HG02970 (cell line): ENCODE results near the gene C3orf49.

ENCODE experiments used
- ATAC-seq: cut with Tn5 transposase; IDR thresholded peaks from one replicate; pipeline ENCODE4 v1.9.1; 2021; ENCODE audit warnings: mild to moderate bottlenecking, moderate library complexity, moderate number of reproducible peaks; ENCODE audit not compliant: unreplicated experiment, low FRiP score

C3orf49 gene

DNA sequence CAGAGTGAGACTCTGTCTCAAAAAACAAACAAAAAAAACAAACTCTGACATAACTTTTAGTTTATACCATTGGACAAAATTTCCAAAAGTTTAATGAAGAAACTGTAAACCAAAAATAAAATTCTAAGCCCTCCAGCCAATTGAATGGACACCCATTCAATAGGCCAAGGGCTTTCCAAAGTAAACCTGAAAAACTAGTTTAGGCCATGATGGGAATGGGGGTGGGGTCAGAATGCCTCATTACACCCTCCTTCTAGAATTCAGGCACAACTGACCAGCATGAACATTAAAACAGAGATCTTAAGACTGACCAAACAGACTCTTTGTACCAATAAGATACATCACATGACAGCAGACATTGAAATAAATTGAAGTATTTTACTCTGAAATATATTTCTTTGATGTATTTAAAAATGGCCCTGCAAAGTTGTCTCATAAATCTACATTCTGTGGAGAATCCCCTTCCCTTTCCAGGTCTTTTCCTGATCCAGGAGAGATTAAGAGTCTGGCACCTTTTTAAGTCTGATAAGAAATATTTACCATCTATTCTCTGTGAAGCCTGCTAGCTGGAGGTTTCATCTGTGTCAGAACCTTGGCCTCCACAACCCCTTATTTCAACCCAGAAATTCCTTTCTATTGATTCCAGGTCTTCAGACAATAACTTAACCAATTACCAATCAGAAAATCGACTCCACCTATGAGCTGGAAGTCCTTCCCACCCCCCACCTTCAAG lies 28.8 kb downstream of the C3orf49 start:
- ATAC-seq = no peak

DNA sequence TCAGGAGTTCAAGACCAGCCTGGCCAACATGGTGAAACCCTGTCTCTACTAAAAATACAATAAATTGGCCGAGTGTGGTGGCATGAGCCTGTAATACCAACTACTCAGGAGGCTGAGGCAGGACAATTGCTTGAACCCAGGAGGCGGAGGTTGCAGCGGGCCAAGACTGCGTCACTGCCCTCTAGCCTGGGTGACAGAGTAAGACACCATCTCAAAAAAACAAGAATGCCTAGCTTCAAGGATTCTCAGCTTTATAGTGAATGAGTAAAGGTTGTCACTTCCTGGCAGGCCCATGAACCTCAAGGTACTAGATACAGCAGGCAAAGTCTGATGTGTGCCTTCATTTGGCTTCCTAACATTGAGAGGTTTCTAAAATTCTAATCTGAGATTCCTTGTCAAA lies 30.1 kb downstream of the C3orf49 start:
- no peak for ATAC-seq

DNA sequence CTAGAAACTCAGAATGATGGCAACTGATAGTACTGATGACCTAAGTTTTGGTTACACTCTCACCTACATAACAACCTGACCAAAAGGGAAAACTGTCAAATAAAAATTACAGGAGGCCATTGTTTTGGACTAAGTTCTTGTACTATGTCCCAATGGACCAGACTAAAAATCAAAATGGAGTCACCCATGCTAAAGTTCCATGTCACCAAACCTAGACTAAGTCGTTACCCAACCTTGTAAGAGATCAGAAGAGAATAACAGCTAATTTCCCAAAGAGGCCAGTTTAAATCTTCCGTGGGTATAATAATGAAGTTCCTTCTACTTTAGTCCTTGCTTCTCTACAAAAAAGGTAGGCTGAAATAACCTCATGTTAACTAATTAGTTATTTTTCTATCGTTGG lies 32.2 kb downstream of the C3orf49 start:
- no peak for ATAC-seq

DNA sequence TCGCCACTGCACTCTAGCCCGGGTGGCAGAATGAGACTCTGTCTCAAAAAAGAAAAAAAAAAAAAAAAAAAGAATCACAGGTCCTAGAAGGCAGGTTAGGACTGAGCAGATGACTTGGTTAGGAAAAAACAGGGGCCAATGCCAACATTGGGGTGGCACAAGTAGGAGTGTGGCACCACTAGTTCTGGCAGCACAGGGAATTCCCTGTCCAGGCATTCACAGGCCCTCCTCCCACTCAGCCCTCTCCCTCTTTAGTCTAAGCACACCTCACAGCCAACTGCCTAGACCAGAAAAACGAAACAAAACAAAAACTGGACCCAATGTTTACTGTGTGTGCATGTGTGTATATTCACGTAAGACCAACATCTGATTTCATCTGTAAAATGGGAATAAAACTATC lies 34.0 kb downstream of the C3orf49 start:
- ATAC-seq = no peak

DNA sequence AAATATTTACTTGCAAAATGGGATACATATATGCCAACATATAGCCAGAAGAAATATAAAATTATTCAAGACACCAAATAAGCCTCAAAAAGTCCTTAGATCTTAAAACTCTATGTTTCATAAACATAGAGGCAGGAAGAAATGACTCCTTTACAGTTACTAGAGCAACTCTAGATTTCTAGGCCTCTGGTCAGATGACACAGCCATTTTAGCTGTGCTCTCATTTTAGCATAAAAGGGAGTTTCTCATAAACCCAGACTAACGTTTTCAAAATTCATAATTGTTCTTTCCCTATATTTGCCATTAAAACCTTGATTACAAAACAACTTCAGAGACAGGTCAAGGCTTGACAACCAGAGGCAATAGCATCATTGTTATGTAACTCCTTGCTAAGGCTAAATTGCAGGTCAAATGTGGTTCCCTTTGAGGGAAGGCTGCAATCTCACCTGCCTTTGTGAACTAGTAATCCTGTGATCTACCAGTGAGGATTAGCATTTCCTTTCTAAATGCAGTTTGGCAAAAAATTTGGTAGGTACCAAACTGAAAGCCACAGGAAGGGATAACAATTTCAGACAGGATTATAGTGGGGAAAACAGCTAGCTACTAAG lies 36.3 kb downstream of the C3orf49 start:
- ATAC-seq = no peak

DNA sequence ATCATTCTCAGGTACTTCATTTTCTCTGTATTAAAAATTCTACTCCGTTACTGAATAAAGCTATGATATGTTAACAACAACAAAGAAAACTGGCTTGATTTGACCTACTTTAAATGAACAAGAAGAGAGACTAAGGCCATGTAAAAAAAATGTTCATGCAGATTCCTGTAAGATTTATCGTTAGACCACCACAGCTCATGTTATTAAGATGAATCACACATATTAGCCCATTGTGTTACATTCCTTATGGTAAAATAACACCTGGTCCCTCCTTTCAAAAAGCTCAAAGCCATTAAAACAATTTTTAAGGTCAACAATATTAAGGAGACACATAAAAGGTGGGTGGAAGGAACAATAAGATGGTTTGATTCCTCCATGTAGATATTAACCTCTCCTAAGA lies 38.2 kb downstream of the C3orf49 start:
- ATAC-seq = no peak

DNA sequence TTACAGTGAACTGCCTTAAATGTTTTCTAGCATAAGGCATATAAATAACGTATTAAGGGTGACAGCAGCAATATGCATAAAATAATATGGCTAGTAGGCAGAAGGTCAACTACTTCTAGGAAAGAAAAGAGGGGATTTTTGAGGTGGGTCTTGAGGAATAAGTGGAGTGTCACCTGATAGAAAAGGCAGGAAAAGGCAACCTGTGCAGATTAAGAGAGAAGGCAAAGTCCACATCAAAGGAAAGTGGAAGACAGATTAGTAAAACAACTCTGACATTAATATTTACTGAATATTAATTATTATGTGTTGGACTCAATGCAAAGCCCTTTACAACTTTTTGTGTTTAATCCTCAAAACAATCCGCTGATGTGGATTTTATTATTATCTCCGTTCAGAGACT lies 41.7 kb downstream of the C3orf49 start:
- no peak for ATAC-seq

DNA sequence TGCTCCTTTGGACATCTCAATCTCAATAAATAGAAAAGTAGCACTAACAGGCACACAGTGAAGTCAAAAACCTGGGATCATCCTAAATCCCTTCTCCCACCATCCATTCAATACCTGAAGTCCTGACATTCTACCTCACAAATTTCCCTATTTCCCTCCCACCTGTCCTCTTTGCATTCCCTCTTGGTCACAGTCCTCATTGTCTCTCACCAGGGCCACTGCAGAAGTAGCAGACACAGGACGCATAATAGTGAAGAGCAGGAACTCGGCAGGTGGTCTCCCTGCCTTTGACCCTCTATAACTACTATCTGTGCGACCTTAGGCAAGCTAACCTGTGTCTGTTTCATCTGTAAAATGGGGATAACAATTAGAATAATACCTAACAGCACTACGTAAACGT lies 42.2 kb downstream of the C3orf49 start:
- no peak for ATAC-seq

DNA sequence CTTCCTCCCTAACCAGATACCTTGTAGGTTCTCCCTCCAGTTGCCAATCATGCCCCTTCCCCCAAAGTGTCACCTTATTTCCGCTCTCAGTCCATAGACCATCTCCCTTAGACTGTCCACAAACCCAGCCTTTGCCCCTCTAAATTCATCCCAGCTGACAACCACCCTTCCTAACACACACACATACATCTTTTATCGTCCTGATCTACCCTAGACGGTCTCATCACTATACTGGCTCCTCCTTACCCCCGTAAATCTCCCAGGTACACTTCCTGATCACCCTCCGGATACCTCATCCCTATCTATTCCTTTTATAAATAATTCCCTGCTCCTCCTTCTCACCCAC lies 43.7 kb downstream of the C3orf49 start:
- ATAC-seq = no peak

DNA sequence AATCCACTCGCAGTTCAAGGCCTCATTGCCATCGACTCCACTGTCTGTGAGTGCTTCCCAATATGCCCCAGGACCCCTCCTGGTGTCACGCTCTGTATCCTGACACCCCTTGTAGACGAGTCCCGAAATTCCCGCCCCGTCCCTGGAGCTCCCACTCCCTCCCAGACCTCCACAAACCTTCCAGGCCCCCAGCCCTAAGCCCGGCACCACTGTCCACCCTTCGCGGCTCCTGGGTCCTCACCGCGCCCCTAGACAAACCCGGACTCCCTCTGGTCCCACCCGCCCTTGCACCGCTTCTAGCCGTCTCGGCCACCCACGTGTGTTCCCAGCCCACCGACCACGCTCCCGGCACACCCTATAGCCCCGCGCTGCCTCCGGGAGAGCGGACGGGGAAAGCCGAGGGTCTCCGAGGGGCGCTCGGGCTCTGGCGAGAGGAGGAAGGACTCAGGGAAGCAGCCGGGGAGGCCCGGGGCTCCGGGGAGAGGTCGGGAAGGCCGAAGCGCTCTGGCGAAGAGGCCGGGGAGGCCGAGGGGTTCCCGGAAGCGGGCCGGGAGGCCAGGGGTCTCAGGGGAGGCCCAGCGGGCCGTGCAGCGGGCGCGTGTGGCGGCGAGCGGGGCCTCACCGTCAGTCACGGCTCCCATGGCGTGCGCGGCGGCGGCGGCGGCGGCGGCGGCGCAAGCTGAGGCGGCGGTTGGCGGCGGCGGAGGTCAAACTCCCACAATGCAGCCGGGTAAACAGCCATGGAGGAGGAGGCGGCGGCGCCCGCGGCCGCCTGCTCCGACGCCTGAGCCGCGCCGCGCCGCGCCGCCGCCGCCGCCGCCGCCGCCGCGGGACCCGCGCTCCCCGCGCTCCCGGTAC lies 44.3 kb downstream of the C3orf49 start, which contains the start of the genes ATXN7 and THOC7:
TSS of gene ATXN7 (plus strand) at position 718 of the 858 bp plus-strand sequence. CDS start 48,732 bp downstream, outside the sequence.
TSS of gene THOC7 (minus strand) at position 656 of the 858 bp plus-strand sequence. CDS start at position 641, 15 bp downstream.
- ATAC-seq = peak; percentile 81

DNA sequence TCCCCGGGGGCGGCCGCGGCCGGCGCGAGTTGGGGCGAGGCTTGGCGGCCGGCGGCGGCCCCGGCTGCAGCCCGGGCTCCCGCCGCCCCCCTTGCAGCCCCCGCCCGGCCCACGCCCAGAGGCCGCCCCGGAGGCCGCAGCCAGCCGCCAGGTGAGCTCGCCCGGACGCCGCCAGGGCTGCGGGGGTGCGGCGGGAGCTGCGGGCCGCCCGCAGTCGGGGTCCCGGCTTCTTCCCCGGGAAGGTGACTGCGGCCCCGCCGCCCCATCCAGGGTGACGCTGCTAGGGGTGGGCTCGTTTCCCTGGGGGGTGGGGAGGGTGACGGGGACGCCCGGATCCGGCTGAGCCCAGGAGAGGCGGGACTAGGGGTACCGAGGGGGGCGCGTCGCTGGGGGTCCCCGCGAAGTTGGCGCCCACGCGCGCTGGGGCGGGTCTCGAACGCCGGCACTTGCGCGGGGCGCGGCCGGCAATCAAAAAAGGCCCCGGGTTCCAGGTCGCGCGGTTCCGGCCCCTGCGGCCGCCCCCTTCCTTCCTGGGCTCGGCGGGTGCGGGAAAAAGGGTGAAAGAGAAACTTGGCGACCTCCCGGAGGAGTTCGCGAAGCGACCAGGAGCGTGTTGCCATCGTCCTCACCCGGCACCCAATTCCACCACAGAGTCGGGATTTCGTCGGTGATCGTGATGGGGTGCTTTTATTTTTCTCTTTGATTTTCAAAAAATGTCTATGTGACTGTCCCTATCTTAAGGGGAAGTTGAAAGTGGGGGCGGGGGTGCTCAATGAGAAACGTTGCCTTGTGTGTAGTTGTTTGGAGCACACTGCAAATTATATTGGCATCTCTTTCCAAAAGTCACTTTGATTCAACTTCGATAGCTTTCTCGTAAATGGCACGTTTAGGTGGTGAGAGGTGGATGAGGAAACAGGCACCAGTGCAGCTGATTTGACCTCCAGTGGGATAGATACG lies 45.2 kb downstream of the C3orf49 start:
- peak; percentile 43 for ATAC-seq

DNA sequence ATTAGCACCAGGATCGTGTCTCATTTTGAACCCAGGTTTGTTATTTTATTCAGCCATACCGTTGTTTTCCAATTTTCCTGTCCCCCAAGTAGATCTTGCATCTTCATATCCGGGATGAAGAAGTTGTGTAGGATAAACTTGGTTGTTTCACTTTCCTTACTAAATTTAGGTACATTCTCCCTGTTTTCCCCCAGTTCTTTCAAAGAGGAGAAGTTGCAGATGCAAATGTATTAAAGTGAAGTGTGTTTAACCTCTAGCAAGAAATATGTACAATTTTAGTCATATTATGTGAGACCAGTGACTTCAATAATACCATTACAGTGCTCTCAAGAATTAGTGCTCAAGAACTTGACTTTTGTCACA lies 45.8 kb downstream of the C3orf49 start:
- no peak for ATAC-seq

DNA sequence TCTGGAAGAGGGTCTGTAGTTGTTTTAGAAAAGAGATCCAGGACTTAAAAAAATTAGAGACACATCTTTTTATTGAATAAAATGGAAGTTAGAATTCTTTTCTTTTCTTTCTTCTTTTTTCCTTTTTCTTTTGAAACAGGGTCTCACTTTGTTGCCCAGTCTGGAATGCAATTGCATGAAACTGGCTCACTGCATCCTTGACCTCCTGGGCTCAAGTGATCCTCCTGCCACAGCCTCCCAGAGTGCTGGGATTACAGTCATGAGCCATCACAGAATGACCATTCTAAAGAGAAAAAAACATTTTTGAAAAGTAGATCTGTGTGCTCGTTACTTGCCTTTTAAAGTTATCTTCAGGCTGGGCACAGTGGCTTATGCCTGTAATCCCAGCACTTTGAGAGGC lies 48.1 kb downstream of the C3orf49 start:
- ATAC-seq = no peak

DNA sequence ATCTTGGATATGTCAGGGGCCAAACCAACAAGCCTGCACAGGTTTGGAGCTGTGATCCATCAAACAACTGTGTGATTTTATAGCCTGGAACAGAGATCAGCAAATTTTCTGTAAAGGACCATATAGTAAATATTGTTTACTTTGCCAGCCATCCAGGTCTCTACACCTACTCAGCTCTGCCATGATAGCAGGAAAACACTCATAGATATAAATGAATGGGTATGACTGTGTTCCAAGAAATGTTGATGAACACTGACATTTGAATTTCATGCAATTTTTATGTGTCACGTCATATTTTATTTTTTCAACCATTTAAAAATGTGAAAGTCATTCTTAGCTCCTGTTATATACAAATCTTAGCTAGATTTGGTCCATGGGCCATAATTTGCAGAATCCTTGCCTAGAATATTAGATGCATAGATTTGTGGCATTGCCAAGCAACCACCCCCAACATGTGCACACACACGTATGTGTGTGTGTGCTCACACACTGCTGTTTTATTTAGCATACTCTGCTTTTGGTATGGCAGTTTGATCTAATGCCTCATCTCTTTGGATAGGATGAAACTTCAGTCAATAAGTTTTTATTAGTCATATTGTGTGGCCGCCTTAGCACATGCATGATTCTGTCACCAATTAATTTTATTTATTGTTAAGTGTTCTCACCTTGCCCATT lies 51.0 kb downstream of the C3orf49 start:
- ATAC-seq = no peak

DNA sequence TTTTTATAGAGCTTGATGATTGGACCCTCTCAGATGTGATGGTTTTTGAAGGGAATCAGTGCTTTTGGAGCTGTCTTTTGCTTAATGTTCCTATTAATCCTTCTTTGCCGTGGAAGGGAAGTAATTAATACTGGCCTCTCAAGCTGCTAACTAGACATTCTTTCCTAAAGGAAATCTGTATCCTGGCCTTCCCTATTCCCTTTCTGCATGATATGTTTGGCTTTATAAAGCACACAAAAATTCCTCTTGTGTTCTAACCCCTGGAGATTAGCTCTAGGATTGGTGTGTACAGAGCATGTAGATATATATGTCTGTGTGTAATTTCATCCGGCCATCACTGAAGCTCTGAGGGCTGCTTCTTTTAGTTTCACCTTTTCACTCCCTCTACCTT lies 51.5 kb downstream of the C3orf49 start:
- ATAC-seq = no peak

DNA sequence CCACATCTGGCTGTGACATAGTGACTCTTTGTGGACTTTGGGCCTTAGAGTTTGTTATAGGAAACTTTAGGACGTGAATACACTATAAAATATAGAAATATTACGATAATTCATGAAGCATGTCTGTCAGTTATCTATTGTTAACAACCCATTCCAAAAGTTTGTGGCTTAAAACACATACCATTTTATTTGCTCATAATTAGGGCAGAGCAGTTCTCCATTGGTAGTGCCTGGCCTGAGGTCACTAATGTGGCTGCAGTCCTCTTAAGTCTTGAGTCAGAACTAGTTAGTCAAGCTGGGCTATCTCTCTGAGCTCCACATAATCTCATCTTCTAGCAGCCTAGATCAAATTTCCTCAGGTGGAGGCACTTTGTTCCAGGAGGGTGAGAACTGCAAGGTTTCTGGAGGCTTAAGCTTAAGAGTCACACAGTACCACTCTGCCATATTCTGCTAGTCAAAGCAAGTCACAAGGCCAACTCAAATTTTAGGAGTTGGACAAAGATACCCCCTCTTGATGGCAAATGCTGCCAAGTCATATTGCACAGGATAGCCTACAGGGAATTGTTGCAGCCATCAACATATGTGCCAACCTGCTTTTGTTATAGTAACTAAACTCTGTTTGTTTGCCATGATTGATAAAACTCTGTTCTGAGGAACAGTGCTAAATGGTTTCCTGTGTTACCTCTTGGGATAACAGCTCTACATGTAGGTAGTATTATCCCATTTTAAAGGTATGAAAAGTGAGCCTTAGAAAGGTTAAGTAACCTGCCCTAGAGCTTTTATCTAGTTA lies 53.2 kb downstream of the C3orf49 start:
- ATAC-seq = no peak

DNA sequence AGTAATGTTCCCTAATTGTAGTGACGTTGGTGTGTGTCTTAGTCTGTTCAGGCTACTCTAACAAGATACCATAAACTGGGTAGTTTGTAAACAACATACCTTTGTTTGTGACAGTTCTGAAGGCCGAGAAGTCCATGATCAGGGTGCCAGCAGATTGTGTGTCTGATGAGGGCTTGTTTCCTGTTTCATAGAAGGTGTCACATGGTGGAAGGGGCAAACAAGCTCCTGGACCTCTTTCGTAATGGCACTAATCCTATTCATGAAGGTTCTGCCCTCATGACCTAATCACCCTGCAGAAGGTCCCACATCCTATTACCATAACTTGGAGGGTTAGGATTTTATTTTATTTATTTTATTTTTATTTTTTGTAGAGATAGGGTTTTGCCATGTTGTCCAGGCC lies 55.7 kb downstream of the C3orf49 start:
- ATAC-seq = no peak

DNA sequence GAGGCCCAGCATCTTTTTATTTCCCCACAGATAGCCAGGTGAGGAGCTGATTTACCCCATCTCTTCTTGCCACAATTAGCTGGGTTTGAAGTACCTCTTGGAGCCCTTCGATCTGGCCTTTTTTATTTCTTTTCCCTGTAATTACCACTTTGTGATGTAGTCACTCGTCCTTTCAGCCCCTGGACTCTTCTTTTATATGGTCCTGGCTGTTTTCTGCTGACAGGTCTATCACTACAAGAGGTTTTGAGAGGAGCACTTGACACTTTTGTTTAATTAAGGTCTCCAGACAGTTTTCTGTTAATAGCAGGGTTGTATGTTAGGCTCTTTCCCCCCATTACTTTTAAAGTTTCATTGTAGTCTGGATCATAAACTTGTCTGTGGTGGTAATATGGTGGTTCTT lies 56.4 kb downstream of the C3orf49 start:
- no peak for ATAC-seq

DNA sequence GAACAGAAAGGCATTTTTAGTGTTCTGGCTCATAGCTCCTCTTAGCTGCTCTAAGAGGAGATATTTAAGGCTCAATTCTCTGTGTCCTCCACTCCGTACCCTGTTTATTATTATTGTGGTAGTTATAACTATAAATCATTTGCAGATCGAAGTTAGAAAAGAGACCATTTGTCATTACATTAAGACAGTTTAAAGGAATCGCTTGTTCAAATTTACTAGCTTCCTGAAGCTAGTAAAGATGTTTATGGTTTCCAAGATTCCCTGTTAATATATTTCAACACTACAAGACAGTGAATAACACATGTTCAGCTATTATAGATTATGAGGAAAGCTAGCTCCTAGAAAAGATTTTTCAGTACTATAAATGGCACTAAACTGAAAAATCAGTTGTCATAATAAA lies 57.2 kb downstream of the C3orf49 start:
- no peak for ATAC-seq
